SK-N-DZ (cell line): ENCODE results near the gene AMN. TPM values are rescaled to one million over a fixed set of nuclear protein-coding genes. Genes with fewer than 3 reads are reported as not detected.
"Not testable (repeated sequence)": the region's sequence is repeated elsewhere in the genome, so short reads cannot be mapped to it uniquely, and the experiment has no call there.

Experiments used
- DNase-seq: peaks from one replicate; pipeline ENCODE4 v3.0.0-alpha.2; 2015; ENCODE audit warnings: low spot score
- polyA plus RNA-seq, 2 experiments: library from polyadenylated mRNA; depleted of rRNA; stranded (reverse); fragments of >200 nt; gene quantifications; 2 replicates each; pipeline ENCODE4 v1.2.3, GENCODE V29; 2014

The AMN gene
- polyA plus RNA-seq (2014; cell fraction: cytosol; rRNA removed) = 0.89 and 0.93 TPM in 2 replicates
- polyA plus RNA-seq (2014; cell fraction: nucleus; rRNA removed) = 7.4 and 12.1 TPM in 2 replicates

- no peak for DNase-seq
Observed at GRCh38 chr14:102922490-102923200, at the start of gene AMN. Gene AMN, plus strand, starts transcription at chr14:102922663. Its CDS starts 26 bp downstream, at chr14:102922689.

- no peak for DNase-seq
Observed at GRCh38 chr14:102873131-102873530, 49.3 kb upstream of the AMN start.

DNA sequence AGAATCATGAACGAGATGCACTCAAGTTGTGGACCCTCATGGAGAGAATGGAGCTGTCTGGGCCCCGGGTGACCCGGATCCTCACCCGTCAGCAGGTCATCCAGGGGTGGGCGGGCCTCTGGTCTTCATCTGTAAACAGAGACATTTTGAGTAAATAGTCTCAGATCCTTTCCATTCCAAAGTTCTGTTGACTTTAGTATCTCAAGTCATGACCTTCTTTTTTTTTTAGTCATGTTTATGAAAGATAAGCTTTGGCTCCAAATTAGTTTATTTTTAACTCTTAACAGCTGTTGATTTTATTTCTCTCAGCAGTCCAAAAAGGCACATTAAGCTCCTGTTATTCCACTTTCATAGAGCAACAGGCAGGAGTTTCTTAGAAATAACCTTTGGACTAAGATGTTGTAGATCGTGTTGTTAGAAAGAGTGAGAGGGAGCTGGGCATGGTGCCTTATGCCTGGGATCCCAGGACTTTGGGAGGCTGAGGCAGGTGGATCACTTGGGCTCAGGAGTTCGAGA, 48.9 kb upstream of the AMN start:
- no peak for DNase-seq

GRCh38 chr14:102875652-102876051, 46.8 kb upstream of the AMN start:
- no peak for DNase-seq

DNA sequence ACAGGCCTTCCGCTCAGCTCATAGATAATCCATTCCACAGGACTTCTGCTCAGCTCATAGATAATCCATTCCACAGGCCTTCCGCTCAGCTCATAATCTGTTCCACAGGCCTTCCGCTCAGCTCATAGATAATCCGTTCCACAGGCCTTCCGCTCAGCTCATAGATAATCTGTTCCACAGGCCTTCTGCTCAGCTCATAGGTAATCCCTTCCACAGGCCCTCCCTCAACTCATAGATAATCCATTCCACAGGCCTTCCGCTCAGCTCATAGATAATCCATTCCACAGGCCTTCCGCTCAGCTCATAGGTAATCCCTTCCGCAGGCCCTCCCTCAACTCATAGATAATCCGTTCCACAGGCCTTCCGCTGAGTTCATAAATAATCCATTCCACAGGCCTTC, 45.0 kb upstream of the AMN start:
- DNase-seq = not testable (repeated sequence)

GRCh38 chr14:102878174-102878969, 44.1 kb upstream of the AMN start:
- DNase-seq = no peak

GRCh38 chr14:102878970-102879460, 43.4 kb upstream of the AMN start:
- no peak for DNase-seq

DNA sequence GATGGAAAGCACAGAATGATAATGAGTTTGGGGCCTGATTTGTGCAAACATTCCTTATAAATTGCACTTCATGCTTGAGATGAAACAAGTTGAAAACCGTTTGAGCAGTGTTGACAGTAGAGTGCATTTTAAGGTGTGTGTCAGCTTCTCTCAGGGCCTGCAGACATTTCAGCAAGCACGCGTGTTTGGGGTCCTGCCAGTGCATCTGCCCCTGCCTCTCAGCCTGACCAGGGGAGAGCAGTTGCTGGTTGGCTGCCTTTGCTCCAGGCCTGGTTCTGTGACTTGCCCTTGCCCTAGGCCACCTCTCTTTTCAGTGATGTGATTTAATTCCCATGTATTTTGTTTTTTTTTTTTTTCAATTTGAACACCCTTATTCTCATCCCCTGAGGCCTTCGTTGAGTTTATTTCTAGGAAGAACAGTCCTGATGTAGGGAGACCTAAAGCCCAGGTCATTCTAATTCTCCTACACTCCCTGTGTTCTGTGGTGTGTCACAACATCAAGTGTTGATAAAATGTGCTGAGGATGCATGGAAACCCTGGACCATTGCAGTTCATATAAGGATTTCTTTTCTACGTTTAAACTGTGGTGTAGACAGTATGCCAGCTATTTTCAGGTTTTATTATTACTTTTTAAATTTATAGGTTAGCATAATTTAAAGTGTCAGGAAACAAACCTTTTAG, 40.1 kb upstream of the AMN start:
- no peak for DNase-seq

DNA sequence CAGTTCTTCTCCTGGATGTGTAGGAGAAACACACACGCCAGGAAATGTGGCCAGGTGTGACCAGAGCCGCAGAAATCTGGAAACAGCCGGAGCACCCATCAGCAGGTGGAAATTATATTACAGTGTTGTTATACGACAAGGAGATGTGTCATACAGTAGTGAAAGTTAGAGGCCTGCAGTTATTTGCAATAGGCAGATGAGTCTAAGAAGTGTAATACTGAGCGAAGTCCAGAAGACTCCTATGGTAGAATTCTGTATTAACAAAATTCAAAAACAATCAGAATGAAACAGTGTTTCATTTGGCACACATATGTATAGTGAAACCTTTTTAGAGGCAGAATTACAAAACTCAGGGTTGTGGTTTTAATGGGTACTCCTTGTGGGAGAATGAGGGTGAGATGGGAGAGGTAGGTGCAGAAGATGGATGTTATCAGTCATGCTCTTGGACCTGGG, 39.3 kb upstream of the AMN start:
- no peak for DNase-seq

GRCh38 chr14:102883554-102883953, 38.9 kb upstream of the AMN start:
- no peak for DNase-seq

DNA sequence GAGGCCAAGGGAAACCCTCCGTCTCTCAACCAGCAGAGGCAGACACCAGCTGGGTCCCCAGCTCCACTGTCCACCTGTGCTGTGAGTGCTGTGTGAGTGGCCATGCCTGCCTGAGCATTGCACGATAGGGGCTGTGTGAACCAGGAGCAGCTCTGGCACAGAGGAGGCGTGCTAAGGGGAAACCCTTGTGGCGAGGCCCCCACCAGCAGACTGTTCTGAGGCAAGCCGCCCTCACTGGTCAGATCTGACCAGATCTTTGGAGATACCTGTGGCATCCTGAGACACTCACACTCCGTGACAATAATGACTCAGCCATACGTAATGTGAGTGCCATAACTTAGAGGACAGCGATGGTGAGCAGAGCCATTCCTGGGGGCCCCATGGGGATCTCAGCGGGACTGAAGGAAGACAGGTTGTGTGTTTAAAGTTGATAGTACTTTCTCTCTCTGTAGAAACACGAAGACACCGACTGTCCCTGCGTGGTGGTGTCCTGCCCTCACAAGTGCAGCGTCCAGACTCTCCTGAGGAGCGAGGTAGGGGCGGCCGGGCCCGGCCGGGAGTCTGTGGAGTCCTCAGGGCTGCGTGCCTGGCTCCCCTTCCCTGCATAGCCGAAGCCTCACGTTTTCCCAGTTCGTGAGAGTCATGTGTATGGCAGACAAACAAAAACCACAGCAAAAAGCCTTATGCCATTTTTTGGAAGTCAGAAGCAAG, 36.6 kb upstream of the AMN start:
- no peak for DNase-seq

- DNase-seq = no peak
Observed at GRCh38 chr14:102888748-102889147, 33.7 kb upstream of the AMN start.

GRCh38 chr14:102889615-102890014, 32.8 kb upstream of the AMN start:
- DNase-seq = no peak

DNA sequence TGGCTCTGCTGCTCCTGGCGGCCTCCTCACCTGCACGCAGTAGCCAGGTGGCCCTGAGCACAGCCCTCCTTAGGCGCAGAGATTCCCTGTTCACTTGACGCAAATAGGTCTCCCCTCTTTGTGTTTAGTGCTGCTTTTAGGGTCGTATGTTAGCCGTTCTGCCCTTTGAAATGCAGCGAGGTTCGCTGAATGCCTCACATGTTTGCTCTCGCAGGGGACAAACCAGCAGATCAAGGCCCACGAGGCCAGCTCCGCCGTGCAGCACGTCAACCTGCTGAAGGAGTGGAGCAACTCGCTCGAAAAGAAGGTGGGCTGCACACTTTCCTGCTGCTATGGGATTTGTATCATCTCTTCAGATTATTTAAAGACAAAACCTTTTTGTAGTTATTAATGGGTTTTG, 31.4 kb upstream of the AMN start:
- no peak for DNase-seq

DNA sequence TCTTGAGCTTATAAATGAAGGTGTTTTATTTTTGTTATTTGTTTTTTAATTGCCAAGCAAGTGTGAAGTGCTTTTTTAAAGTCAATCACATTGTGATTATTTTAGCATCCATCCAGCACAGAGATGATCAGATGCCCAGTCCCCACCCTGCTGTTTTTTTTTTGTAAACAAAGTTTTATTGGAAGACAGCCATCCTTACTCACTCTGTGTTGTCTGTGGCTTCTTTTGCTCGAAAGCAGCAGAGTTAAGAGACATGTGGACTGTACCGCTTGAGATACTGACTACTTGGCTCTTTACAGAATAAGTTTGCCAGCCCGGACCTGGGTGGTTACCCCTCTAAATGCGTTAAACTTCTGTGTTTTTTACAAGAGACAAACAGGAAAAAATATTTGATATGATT, 30.9 kb upstream of the AMN start:
- no peak for DNase-seq

- DNase-seq = no peak
Observed at GRCh38 chr14:102892651-102893050, 29.8 kb upstream of the AMN start.

DNA sequence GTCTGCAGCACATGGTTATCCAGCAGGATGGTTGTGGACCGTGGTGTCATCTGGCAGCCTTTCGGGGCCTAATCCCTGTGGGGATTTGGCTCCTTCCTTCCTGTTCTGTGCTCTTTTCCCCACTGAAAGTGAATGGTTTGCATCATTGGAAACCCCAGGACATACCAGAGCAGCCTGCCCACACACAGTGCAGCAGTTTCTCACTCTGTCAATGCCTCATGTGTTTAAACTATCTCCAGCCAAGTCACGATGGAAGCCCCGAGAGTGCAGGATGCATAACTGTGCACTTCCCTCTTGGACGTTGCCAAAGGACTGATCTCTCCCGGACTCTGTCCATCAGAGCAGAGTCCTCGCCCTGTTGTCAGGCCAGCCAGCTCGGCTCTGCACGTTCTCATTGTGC, 29.0 kb upstream of the AMN start:
- no peak for DNase-seq

DNA sequence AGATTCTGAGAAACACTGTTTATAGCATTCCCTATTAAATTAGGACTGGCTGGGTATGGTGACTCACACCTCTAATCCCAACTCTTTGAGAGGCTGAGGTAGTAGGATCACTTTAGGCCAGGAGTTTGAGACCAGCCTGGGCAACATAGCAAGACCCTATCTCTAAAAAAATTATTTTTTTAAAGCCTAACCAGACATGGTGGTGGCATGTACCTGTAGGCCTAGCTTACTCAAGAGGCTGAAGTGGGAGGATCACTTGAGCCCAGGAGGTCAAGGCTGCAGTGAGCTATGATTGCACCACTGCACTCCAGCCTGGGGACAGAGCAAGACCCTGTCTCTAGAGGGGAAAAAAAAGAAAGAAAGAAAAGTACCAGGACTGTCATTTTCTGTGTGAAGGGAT, 25.7 kb upstream of the AMN start:
- DNase-seq = not testable (repeated sequence)

- DNase-seq = no peak
Observed at GRCh38 chr14:102897299-102898027, 25.0 kb upstream of the AMN start.

DNA sequence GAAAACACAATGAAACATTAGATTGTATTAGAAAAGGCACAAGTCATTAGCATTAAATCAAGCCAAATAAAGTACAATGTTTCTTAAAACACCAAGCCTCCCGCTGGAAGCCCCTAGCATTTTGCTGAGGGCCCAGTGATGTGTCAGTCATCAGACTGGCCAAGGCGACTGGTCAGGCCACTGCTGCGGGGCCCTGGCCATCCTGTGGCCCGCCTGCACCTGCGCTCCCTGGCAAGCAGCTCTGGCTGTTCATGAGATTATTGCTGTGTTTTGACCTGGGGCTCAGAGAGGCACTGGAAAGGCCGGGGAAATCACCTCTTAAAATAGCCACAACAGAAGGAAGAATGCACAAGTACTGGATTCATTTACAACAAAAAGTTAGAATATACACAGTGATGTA, 24.2 kb upstream of the AMN start:
- no peak for DNase-seq
